ENCODE measurements around the gene ZNF527. TPM values are rescaled to one million over a fixed set of nuclear protein-coding genes. Genes with fewer than 3 reads are reported as not detected.
A peak's percentile ranks its signal among the peaks of the same experiment; 100 is the strongest.
"Not testable (repeated sequence)": the region's sequence is repeated elsewhere in the genome, so short reads cannot be mapped to it uniquely, and the experiment has no call there.

Gene ZNF527
- total and polyA plus RNA-seq, 2 donors from 2014 or later = 3.6 to 8.2 TPM

- Histone ChIP-seq H3K36me3 (ENCODE audit: control insufficient read depth in 2 of 3, insufficient read depth in 3 of 3, low read length in 3 of 3) (no peaks in the 10 kb centered on the region), H3K4me1 (ENCODE audit: control insufficient read depth in 2 of 3, insufficient read depth in 2 of 3, low read depth in 1 of 3, low read length in 3 of 3) (no peaks in the 10 kb centered on the region), H3K27me3 (ENCODE audit: control insufficient read depth, insufficient read depth, low read length) (no peaks in the 10 kb centered on the region), H3K4me3 (ENCODE audit: low read length in 3 of 3) (no peak overlapping the region), H3K27ac (ENCODE audit: low read depth in 2 of 2, low read length in 2 of 2) (no peak overlapping the region), H3K9me3 (ENCODE audit: control insufficient read depth in 2 of 3, insufficient read depth in 1 of 3, low read length in 3 of 3) (peaks cover 0 to 50% (median 9%) of the 10 kb centered on the region in 3 donors), H3K9ac (ENCODE audit: low read length in 3 of 3) (no peak overlapping the region)
- no peak for FAIRE-seq
- intact Hi-C loops (cut with DNase I) = no loop called here
- TF ChIP-seq CTCF (IDR thresholded peaks at IDR 0.05; ENCODE audit: borderline replicate concordance, extremely low read depth, insufficient read depth) = no peak
- no peak for DNase-seq
Measured at GRCh38 chr19:37401078-37401477, 30.2 kb downstream of the ZNF527 start.

- FAIRE-seq (no peak), DNase-seq (no peak)
- H3K36me3 ChIP-seq (ENCODE audit: control insufficient read depth in 2 of 3, insufficient read depth in 3 of 3, low read length in 3 of 3) = no peaks in the 10 kb centered on the region
- no peak overlapping the region for H3K27ac ChIP-seq (ENCODE audit: low read depth in 2 of 2, low read length in 2 of 2)
- H3K27me3 ChIP-seq (ENCODE audit: control insufficient read depth, insufficient read depth, low read length) = no peaks in the 10 kb centered on the region
- H3K9ac ChIP-seq (ENCODE audit: low read length in 3 of 3) = no peak overlapping the region
- intact Hi-C loops (cut with DNase I) = no loop called here
- no peak overlapping the region for H3K4me3 ChIP-seq (ENCODE audit: low read length in 3 of 3)
- H3K4me1 ChIP-seq (ENCODE audit: control insufficient read depth in 2 of 3, insufficient read depth in 2 of 3, low read depth in 1 of 3, low read length in 3 of 3) = no peaks in the 10 kb centered on the region
- TF ChIP-seq CTCF (IDR thresholded peaks at IDR 0.05; ENCODE audit: borderline replicate concordance, extremely low read depth, insufficient read depth) = no peak
- peaks cover 0 to 51% (median 9%) of the 10 kb centered on the region in 3 donors for H3K9me3 ChIP-seq (ENCODE audit: control insufficient read depth in 2 of 3, insufficient read depth in 1 of 3, low read length in 3 of 3)
Measured at GRCh38 chr19:37403403-37403802, 32.5 kb downstream of the ZNF527 start.

GRCh38 chr19:37406140-37406846, 35.4 kb downstream of the ZNF527 start:
- H3K4me1 ChIP-seq (ENCODE audit: control insufficient read depth in 2 of 3, insufficient read depth in 2 of 3, low read depth in 1 of 3, low read length in 3 of 3); H3K9ac ChIP-seq (ENCODE audit: low read length in 3 of 3); FAIRE-seq; H3K27me3 ChIP-seq (ENCODE audit: control insufficient read depth, insufficient read depth, low read length); H3K4me3 ChIP-seq (ENCODE audit: low read length in 3 of 3); H3K27ac ChIP-seq (ENCODE audit: low read depth in 2 of 2, low read length in 2 of 2); H3K36me3 ChIP-seq (ENCODE audit: control insufficient read depth in 2 of 3, insufficient read depth in 3 of 3, low read length in 3 of 3); intact Hi-C loops (cut with DNase I); DNase-seq: not testable (repeated sequence)
- peaks cover 0 to 63% (median 13%) of the 10 kb centered on the region in 3 donors for H3K9me3 ChIP-seq (ENCODE audit: control insufficient read depth in 2 of 3, insufficient read depth in 1 of 3, low read length in 3 of 3)

- Histone ChIP-seq H3K9me3 (ENCODE audit: control insufficient read depth in 2 of 3, insufficient read depth in 1 of 3, low read length in 3 of 3) (peaks cover 18 to 84% (median 44%) of the 10 kb centered on the region in 3 donors), H3K27me3 (ENCODE audit: control insufficient read depth, insufficient read depth, low read length) (no peaks in the 10 kb centered on the region), H3K9ac (ENCODE audit: low read length in 3 of 3) (no peak overlapping the region), H3K4me1 (ENCODE audit: control insufficient read depth in 2 of 3, insufficient read depth in 2 of 3, low read depth in 1 of 3, low read length in 3 of 3) (no peaks in the 10 kb centered on the region), H3K36me3 (ENCODE audit: control insufficient read depth in 2 of 3, insufficient read depth in 3 of 3, low read length in 3 of 3) (peaks cover 0 to 28% (median 13%) of the 10 kb centered on the region in 3 donors), H3K4me3 (ENCODE audit: low read length in 3 of 3) (peak overlapping the region in 1 of 3 donors; percentile 37), H3K27ac (ENCODE audit: low read depth in 2 of 2, low read length in 2 of 2) (no peak overlapping the region)
- no peak for DNase-seq
- no peak for TF ChIP-seq CTCF (IDR thresholded peaks at IDR 0.05; ENCODE audit: borderline replicate concordance, extremely low read depth, insufficient read depth)
- no peak for FAIRE-seq
- intact Hi-C loops (cut with DNase I) = no loop called here
Measured at GRCh38 chr19:37412700-37413099, 41.8 kb downstream of the ZNF527 start.

All from kidney (tissue), 14 donors.